ENCODE results near the gene LSM12. TPM values are rescaled to one million over a fixed set of nuclear protein-coding genes. Genes with fewer than 3 reads are reported as not detected.

LSM12 gene
- total and polyA plus RNA-seq, 2 donors (not counting 3 experiments of a cell fraction or from before 2014, with no cell fraction given) = 36.5 to 68.9 TPM

DNA sequence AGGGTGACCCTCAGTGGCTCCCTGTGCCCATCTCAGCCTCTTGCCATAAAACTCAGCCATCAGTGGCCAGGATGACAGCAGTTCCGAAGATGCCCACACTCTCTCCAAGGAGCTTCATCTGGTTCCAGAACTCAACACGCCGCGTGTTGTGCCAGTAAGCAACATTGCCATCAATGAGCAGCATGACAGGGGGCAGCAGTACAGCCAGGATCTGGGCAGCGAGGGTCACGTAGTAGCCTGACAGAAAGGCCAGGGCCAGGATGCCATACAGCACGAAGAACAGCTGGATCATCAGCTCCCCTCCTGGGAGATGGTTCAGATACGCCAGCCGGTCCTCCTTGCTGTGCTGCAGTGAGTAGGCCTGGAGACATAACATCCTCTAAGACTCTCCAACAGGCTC, 54.6 kb downstream of the LSM12 start:
- no peaks in the 10 kb centered on the region for H3K79me2 ChIP-seq (ENCODE audit: control insufficient read depth, insufficient read depth, low read length)
- FAIRE-seq = no peak
- no peaks in the 10 kb centered on the region for H4K20me1 ChIP-seq (replicated peaks; ENCODE audit: control insufficient read depth, extremely low read depth, insufficient read depth, low read length)
- TF ChIP-seq, protein P1, sequence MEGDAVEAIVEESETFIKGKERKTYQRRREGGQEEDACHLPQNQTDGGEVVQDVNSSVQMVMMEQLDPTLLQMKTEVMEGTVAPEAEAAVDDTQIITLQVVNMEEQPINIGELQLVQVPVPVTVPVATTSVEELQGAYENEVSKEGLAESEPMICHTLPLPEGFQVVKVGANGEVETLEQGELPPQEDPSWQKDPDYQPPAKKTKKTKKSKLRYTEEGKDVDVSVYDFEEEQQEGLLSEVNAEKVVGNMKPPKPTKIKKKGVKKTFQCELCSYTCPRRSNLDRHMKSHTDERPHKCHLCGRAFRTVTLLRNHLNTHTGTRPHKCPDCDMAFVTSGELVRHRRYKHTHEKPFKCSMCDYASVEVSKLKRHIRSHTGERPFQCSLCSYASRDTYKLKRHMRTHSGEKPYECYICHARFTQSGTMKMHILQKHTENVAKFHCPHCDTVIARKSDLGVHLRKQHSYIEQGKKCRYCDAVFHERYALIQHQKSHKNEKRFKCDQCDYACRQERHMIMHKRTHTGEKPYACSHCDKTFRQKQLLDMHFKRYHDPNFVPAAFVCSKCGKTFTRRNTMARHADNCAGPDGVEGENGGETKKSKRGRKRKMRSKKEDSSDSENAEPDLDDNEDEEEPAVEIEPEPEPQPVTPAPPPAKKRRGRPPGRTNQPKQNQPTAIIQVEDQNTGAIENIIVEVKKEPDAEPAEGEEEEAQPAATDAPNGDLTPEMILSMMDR (IDR thresholded peaks at IDR 0.05; ENCODE audit: extremely low read depth in 1 of 2, insufficient read depth in 1 of 2, low read depth in 1 of 2, low read length in 2 of 2) = no peak
- TF ChIP-seq POLR2AphosphoS5 (IDR thresholded peaks at IDR 0.05; ENCODE audit: insufficient read depth, low read depth, low read length) (no peak), POLR2A (IDR thresholded peaks at IDR 0.05; ENCODE audit: low read depth, low read length) (peak; percentile 36), JUN (IDR thresholded peaks at IDR 0.05; ENCODE audit: borderline replicate concordance, insufficient read depth, insufficient read length, low read depth) (no peak), EZH2 (IDR thresholded peaks at IDR 0.05; ENCODE audit: borderline replicate concordance, low read depth, low read length, severe bottlenecking) (no peak), MYC (IDR thresholded peaks at IDR 0.05; ENCODE audit: low read depth, low read length) (no peak)
- H3K4me3 ChIP-seq (replicated peaks in 1 of 3; ENCODE audit: insufficient read depth in 1 of 3, low read depth in 1 of 3, low read length in 3 of 3) = no peak overlapping the region
- dilution Hi-C loops (cut with MboI; ENCODE audit: extremely low pct_ligation_motif_present, low sequenced_read_pairs) = no loop called here
- no peak overlapping the region for H3K27ac ChIP-seq (ENCODE audit: insufficient read depth, low read depth, low read length)
- no TSS peak for BruUV-seq (replicated peaks)
- no peaks in the 10 kb centered on the region for H3K9me3 ChIP-seq (replicated peaks; ENCODE audit: control insufficient read depth, insufficient read depth, low read length)
- no peak overlapping the region for H2AFZ ChIP-seq (ENCODE audit: low read depth, low read length)
- no peaks in the 10 kb centered on the region for H3K36me3 ChIP-seq (ENCODE audit: control insufficient read depth in 2 of 2, extremely low read depth in 1 of 2, insufficient read depth in 2 of 2, low read length in 2 of 2)
- ChIA-PET POLR2A (no interaction called here), CTCF (interaction anchor here (0.8 kb wide), 1 partner anchor 29 kb away, joined by 3 read pairs; no protein-coding TSS in a partner anchor)
- H3K9me1 ChIP-seq (replicated peaks; ENCODE audit: control insufficient read depth, extremely low read depth, insufficient read depth, low read length) = no peaks in the 10 kb centered on the region
- no peaks in the 10 kb centered on the region for H3K27me3 ChIP-seq (ENCODE audit: control insufficient read depth in 2 of 2, insufficient read depth in 2 of 2, low read length in 2 of 2)
- H3K9ac ChIP-seq (replicated peaks; ENCODE audit: extremely low read depth, insufficient read depth, low read length) = no peak overlapping the region
- H3K4me1 ChIP-seq (ENCODE audit: control insufficient read depth, extremely low read depth, insufficient read depth, low read length) = peaks cover 15% of the 10 kb centered on the region
- DNase-seq (ENCODE audit: low read depth, low spot score) = no peak
- H3K4me2 ChIP-seq (ENCODE audit: insufficient read depth, low read length) = no peak overlapping the region
- intact Hi-C loops (cut with micrococcal nuclease) = no loop called here
